ENCODE measurements around the gene NOSIP. TPM values are rescaled to one million over a fixed set of nuclear protein-coding genes. Genes with fewer than 3 reads are reported as not detected.
A peak's percentile ranks its signal among the peaks of the same experiment; 100 is the strongest.

Gene NOSIP
- total RNA-seq, 1 donor from 2014 or later, result 35.6 TPM

- peak; percentile 84 for DNase-seq (ENCODE audit: low spot score)
Observed at GRCh38 chr19:49546825-49547565, 33.4 kb downstream of the NOSIP start.

GRCh38 chr19:49544154-49544553, 36.2 kb downstream of the NOSIP start:
- no peak for DNase-seq (ENCODE audit: low spot score)

DNA sequence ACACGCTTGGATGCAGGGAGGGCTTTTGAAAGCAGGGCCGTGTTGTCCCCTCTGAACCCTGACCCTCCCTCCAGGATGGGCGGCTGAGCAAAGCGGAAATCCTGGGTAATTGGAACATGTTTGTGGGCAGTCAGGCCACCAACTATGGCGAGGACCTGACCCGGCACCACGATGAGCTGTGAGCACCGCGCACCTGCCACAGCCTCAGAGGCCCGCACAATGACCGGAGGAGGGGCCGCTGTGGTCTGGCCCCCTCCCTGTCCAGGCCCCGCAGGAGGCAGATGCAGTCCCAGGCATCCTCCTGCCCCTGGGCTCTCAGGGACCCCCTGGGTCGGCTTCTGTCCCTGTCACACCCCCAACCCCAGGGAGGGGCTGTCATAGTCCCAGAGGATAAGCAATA, 37.3 kb downstream of the NOSIP start:
- no peak for DNase-seq (ENCODE audit: low spot score)

DNA sequence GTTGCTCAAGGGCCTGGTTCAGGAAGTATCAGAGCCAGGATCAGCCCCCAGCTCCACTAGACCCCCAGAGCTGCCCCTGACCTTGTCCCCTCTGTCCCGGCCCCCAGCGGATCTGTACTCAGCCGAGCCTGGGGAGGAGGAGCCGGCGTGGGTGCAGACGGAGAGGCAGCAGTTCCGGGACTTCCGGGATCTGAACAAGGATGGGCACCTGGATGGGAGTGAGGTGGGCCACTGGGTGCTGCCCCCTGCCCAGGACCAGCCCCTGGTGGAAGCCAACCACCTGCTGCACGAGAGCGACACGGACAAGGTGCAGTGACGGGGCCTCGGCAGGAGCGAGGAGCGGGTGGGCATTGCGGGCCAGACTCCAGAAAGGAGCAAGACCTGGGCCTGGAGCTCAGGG, 37.9 kb downstream of the NOSIP start:
- no peak for DNase-seq (ENCODE audit: low spot score)

GRCh38 chr19:49541914-49542313, 38.4 kb downstream of the NOSIP start:
- DNase-seq (ENCODE audit: low spot score), result no peak

DNA sequence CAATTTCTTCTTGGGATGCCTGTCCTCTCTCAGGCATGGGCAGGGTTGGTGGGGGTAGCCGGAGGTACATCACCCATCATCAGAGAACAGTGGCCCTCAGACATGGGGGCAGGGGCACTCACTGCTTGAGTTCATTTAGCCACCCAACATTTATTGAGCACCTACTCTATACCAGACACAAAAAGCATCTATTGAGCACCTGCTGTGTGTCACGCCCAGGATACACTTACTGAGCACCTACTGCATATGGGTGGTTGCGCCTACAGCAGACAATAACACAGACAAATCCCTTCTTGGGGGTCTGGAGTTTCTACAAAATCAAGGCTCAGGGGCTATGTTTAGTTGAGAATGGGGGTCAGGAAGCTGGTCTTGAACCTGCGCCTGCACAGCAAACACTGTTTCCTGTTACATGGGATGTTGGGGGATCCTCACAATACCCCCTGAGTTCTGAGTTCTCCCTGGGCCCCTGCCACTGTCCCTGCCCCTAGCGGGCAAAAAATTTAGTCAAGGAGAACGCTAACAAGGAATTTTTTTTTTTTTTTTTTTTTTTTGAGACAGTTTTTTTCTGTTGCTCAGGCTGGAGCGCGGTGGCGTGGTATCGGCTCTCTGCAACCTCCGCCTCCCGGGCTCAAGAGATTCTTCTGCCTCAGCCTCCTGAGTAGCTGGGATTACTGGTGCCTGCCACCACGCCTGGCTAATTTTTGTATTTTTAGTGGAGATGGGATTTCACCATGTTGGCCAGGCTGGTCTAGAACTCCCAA, 41.0 kb downstream of the NOSIP start:
- no peak for DNase-seq (ENCODE audit: low spot score)

GRCh38 chr19:49538643-49539042, 41.7 kb downstream of the NOSIP start:
- no peak for DNase-seq (ENCODE audit: low spot score)

DNA sequence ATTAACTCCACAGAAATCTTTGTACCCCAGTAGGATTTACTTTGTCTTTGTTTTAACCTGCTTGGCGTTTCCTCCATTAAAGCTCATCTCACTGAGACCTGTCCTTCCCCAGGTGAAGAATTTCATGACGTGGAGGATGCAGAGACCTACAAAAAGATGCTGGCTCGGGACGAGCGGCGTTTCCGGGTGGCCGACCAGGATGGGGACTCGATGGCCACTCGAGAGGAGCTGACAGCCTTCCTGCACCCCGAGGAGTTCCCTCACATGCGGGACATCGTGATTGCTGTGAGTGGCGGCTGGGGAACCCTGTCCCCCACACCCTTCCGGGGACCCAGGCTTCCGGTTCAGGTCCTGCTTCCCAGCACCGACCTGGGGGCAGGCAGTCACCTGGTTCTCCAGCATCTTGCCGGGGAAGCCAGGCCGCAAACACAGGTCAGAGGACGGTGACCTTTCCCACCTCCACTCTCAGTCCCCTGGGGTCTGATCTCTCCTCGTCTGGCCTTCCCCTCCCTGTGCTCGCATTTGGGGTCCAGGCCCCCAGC, 43.4 kb downstream of the NOSIP start:
- no peak for DNase-seq (ENCODE audit: low spot score)

DNA sequence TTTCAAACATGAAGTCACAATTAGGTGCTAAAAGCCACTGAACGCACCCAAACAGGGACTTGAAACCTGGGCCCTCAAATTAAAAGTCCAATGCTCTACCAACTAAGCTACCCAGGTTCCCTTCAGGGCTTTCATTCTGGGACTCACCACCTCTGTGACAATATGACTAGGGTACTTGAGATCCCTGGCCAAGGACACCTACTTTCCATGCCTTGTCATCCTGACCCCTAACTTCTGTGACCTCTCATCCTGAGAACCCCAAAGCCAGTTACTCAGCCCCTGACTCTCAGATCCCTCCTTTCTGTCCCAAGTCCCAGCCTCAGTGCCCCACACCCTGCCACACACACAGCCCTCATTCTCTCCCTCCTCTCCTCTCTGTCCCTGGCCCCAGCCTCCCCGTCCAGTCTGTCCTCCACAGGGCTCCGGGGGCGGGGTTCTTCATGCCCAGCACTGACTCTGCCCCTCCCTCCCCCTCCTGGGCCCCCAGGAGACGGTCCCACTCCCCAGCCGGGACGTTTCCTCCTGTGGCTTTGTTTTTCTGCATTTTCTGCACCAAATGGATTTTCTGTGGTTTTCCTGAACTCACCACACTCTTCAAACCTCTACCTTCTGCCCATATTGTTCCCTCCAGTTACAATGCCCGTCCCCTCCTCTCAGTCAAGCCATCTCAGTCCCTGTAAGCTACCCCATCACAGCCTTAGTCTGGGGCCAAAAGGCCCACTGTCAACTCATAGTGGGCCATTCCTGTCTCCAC, 45.5 kb downstream of the NOSIP start:
- DNase-seq (ENCODE audit: low spot score), result no peak

DNA sequence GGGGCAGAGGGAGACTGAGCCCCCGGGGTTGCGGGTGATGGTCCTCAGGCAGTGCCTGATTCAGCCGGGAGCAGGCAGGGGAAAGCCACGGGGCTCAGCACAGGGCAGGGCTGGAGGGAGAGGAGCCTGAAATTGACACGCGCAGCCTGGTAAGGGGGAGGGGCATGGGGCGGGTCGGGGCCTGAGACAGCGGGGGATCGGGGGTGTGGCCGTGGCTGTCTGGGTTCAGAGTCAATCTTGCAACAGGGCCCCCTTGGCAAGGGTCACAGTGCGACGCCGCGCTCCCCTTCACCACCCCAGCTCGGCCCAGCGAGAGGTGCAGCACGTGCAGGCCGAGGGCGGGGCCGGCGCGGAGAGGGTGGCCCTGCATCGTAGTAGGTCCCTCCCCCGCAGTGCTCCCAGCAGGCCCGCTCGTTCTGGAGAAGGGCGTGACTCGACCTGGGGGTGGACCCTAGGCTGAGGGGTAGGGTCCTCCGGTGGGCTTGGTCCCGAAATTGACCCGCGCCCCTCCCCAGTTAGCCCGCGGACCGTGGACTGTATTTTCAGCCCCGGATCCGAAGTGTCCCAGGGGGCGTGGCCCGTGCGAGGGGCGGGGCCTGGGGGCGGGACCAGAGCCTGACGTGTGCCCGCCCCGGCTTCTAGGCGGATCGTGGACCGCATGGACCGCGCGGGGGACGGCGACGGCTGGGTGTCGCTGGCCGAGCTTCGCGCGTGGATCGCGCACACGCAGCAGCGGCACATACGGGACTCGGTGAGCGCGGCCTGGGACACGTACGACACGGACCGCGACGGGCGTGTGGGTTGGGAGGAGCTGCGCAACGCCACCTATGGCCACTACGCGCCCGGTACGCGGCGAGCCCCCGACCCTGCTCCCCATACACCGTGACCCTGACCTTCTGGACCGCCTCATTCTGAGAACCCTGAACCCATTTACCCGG, 46.5 kb downstream of the NOSIP start:
- peak; percentile 76 for DNase-seq (ENCODE audit: low spot score)

- DNase-seq (ENCODE audit: low spot score), result no peak
Observed at GRCh38 chr19:49530708-49531107, 49.6 kb downstream of the NOSIP start.

DNA sequence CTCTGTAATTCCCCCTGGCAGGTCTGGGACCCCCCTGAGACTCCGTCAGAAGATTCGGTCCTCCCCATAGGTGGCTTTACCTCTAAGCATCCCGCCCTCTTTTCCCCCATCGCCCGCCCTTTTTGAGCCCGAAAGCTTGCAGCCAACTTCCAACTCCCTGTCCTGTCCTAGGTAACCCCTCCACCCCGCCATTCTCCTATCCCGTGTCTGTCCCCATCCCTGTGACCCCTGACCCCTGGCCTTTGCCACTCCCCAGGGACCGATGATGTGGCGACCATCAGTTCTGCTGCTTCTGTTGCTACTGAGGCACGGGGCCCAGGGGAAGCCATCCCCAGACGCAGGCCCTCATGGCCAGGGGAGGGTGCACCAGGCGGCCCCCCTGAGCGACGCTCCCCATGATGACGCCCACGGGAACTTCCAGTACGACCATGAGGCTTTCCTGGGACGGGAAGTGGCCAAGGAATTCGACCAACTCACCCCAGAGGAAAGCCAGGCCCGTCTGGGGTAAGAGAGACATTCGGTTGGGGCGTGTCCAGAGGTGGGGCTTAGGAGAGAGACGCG, 52.1 kb downstream of the NOSIP start:
- DNase-seq (ENCODE audit: low spot score), result no peak

DNA sequence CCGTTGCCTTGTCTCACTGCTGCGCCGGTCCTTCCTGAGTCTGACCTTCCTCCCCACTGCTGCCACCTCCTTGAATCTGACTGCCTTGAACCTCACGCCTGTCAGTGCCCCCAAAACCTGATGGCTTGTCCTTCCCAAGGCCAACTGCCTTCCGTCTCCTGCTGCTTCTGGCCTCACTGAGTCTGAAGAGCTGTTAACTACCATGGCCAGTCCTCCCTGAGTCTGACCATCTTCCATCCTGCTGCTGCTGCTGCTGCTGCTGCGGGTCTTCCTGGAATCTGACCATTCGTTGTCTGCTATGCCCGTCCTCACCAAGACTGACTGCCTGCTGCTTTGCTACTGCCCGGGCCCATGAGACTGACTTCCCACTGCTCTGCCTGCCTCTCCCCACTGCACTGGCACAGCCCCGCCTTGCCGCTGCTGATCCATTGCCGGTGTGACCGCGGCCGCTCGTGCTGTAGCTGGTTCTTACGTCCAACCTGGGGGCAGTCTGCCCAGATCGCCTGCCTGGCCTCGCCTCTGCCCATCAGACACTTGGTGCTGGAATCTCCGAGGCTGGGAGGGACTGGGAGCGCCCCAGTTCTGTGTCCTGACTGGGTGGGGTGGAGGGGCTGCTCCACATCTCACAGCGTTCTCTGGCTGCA, 55.4 kb downstream of the NOSIP start:
- DNase-seq (ENCODE audit: low spot score), result no peak

- no peak for DNase-seq (ENCODE audit: low spot score)
Observed at GRCh38 chr19:49520705-49521319, 59.5 kb downstream of the NOSIP start.

DNA sequence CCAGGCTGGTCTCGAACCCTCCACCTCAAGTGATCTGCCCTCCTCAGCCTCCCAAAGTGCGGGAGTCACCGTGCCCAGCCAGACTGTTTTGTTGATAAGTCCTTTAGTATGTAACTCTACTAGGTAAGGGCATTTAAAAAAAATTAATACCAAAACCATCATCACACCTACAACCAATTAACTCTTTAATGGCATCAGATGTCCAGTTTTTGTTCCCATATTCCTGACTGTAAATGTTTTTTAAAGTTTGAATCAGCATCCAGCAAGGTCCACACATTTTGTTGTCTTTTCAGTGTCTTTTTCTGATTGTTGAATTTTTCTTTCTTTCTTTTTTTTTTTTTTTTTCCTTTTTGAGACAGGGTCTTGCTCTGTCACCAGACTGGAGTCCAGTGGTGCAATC, 62.3 kb downstream of the NOSIP start:
- DNase-seq (ENCODE audit: low spot score), result no peak

DNA sequence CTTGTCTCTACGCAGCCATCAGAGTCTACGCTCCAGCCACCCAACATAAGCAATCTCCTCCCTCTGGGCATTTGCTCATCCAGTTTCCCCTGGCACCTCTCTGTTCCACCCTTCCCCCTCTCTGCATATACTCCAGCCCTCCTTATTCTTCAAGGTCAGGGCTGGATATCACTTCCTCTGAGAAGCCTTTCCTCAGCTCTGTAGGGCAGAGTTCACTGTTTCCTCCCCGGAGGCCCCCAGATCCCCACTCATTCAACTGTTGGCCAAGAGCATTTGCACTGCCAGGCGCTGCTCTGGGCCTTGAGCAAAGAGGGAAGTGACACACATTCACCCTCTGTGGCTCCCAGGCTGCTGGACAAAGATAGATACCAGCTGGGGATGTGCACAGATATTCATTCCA, 64.6 kb downstream of the NOSIP start:
- no peak for DNase-seq (ENCODE audit: low spot score)

- no peak for DNase-seq (ENCODE audit: low spot score)
Observed at GRCh38 chr19:49514151-49514550, 66.2 kb downstream of the NOSIP start.

DNA sequence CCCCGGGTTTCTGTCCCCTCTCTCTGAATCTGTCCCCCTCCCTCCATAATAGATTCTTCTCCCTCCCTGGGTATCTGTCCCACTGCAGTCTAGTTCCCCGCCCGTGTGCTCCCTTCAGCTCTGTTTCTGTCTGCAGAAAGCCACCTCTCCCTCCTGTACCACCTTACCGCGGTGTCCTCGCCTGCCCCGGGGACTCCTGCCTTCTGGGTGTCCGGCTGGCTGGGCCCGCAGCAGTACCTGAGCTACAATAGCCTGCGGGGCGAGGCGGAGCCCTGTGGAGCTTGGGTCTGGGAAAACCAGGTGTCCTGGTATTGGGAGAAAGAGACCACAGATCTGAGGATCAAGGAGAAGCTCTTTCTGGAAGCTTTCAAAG, 66.6 kb downstream of the NOSIP start:
- DNase-seq (ENCODE audit: low spot score), result no peak

DNA sequence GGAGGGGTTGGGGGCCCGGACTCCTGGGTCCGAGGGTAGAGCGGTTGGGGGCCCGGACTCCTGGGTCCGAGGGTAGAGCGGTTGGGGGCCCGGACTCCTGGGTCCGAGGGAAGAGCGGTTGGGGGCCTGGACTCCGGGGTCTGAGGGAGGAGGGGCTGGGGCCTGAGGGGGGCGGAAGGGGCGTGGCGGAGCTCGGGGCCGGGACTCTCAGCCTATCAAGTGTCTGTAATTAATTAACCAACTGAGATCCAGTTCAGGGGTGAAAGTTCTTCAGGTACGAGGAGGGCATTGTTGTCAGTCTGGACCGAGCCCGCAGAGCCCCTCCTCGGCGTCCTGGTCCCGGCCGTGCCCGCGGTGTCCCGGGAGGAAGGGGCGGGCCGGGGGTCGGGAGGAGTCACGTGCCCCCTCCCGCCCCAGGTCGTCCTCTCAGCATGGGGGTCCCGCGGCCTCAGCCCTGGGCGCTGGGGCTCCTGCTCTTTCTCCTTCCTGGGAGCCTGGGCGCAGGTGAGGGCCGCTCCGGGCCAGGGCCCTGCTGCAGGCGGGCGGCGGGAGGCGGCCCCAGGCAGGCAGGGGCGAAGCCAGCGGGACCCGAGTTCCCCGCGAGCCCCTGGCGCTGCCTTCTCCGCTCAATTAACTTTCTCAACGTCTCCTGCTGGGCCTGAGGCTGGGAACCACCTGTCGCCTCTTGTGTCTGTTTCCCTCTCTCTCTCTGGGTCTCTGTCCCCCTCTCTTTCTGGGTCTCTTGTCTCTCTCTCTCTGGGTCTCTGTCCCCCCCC, 67.2 kb downstream of the NOSIP start:
- no peak for DNase-seq (ENCODE audit: low spot score)
